Measurements from ENCODE around the gene CKB.

DNA sequence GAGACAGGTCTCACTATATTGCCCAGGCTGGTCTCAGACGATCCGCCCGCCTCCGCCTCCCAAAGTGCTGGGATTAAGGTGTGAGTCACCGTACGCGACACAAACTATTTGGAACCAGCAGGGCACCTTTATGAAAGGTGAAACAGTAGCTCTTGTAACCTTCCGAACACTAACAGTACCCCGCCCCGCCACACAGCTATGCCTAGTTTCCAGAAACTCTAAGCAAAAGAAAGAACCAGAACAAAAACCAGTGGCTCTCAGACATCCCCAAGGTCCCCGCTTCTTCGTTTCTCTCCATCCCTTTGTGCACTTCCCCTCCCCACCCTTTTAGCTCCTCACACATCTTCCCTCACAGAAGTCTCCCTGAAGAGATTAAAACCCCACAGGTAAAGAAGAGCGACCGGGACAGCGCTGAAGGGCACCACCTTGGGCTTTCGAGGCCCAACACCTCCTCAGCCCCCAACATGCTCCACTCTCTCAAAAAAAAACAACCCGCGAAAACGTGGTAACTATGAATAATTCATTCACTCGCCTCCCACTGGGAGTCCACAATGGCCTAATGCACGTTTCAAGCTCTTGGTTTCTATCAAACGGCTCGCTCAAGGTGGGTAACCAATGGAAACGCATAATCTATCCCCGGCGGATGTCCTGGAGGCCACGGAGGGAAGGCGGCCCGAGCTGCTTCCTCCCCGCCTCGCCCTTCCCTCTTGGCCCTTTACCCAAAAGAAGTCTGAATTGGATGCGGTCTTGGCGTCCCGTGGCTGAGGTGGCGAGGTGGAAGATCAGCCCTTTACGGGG is 39.0 kb upstream of the CKB start:
- TF ChIP-seq POLR2A (IDR thresholded peaks at IDR 0.05) (no peak), CTCF (IDR thresholded peaks at IDR 0.05) (no peak)
